SHP77 (cell line): Measurements from ENCODE around the gene EMSY.

ENCODE experiments used
- DNase-seq, 2 experiments: peaks; one replicate each; lab custom pipeline; 2025; lab: John Stamatoyannopoulos, UW

Gene EMSY

DNA sequence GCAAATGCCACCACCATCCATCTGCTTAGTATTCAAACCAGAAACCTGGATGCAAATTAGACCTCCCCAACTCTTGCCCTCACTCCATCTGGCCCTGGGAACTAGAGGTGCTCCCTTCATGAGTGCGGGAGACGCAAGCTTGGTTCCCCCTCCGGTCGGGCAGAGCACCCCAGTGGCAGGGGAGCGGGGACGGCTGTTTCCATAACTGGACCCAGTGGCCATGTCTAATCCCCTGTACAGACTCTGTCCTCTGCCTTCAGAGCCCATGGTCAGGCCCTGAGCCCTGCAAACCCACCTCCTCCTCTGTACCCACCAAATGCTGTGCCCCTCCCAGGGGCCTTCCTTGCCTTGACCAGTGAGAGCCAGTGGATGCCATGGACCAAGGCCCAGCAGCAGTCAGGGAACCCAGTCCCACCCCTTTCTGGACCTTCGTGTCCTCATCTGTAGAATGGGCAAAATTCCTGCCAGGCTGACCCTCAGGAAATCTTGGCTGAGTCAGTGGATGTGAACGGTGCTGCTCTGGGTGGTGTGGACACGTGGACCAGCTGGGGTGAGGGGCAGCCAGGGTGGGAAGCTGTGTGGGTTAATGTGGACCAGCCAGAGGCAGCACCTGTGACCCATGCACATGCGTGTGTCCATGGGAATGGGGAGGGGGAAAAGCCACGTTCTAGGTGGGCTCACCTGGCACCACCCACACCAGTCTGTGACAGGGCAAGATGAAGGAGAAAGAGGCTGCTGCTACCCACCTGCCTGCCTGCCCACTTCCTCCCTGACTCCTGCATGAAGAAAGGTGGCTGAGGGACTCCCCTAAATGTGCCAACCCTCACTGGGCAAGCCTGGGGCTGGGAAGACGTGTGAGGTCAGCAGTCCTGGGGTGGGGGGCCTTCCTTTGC, 153.0 kb downstream of the EMSY start:
- DNase-seq, result no peak

GRCh38 chr11:76598426-76598839, 153.6 kb downstream of the EMSY start:
- DNase-seq, result peak; percentile 62 to 71

DNA sequence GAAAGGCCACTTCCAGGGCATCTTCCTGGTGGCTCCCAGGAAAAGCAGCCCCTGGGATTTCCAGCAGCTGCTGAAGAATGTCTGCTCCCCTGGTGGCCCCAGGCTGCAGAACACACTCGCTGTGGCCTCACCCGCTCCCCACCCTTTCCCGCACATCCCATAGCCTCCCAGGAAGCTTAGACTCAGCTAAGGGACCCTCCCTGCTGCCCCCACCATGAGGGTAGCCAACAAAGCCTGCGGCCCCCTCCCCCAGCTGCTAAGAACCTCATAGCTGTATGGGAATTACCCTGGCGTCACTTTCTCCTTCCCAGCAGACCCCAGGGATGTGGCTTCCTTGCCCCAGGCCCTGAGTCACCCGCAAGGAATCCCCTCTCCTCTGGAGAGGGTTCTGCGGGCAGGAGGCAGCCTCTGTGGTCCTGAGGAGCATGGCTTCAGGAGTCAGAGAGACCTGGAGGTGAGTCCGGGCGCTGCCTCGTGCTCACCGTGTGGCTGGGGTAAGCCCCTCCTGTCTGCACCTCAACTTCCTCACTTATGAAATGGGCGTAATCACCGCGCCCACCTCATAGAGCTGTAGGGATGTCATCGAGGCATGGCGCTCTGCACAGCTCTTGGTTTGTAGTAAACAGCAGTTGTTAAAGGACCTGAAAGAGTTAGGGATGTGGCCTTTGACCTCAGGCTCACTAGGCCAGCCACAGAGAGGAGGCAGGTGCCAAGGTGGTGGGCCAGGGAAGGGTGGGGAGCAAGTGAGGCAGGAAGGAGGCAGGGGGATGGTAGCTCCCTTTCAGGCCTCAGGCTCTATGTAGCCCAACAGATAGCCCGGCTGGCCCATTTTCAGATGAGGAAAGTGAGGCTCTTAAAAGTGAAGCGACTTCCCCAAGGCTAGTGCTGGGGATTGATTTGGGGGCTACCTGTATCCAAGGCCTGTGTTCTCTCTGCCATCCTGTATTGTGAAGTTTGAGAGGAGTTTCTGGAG, 154.5 kb downstream of the EMSY start:
- DNase-seq, result no peak

- DNase-seq, result no peak
Measured at GRCh38 chr11:76600124-76600655, 155.4 kb downstream of the EMSY start.

- no peak for DNase-seq
Measured at GRCh38 chr11:76601272-76601671, 156.5 kb downstream of the EMSY start.

DNA sequence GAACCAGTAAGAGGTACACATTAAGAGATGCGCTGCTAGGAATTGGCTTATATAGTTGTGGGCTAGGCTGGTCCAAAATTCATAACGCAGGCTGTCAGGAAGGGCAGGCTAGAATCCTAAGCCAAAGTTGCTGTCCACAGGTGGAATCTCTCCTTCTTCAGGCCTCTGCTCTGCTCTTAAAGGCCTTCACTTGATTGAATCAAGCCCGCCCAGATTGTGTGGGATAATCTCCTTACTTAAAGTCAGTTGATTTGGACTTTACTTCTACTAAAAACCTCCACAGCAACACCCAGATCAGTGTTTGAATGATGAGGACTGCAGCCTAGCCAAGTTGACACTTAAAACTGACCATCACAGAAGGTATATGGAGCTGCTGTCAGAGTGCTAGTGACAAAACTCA, 156.9 kb downstream of the EMSY start:
- DNase-seq, result no peak

DNA sequence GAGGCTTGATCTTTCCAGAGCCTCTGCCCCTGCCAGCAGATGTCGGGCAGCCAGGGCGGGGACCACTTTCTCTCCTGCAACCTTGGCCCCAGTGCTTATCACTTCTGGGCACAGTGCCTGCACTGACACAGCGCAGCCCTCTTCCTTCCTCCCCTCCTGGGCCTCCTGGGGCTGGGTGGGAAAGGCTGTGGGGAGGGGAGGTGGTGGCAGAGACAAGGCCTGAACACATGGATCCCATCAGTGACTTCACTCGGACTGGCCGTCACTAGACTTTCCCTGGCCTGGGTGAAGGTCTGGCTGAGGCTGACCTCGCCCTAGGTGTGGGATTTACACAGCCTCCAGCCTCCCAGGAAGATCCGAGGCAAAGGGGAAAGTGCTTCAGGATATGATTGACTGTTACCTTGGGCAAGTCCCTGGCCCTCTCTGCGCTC, 157.6 kb downstream of the EMSY start:
- no peak for DNase-seq
